Left lung (tissue), 8 donors: ENCODE measurements around the gene UCN3. TPM values are rescaled to one million over a fixed set of nuclear protein-coding genes. Genes with fewer than 3 reads are reported as not detected.

Experiments
- polyA plus RNA-seq, 6 donors: library from polyadenylated mRNA; unstranded; fragments of 120-200 nt; gene quantifications; one replicate each; pipeline ENCODE4 v1.2.1, GENCODE V29; 2013; ENCODE audit not compliant: insufficient read length in 6 of 6
- total RNA-seq, 2 donors: library from RNA; stranded (reverse); fragmentation: NEBNext Ultra II Directional; extraction: Animal tissue kit (Norgen Biotek cat#: 25700); gene quantifications; one replicate each; pipeline ENCODE4 v1.2.1, GENCODE V29; 2021
- donor health status: DM: no; HTN: yes; CAD: no.
- donor health status: DM: no; HTN: no; CAD: no.

The UCN3 gene
- total and polyA plus RNA-seq, 8 donors: 0.35 to 1.6 (median 0.76) TPM; not detected in 1

Other genes starting within 250 kb of the UCN3 start
- gene AKR1C8, start 179.8 kb upstream of the UCN3 start, total RNA-seq: under 1 TPM in 1 of 2 donors, not detected in 1; 0.26 TPM
- gene AKR1C8, start 179.8 kb upstream of the UCN3 start, polyA plus RNA-seq: not detected
- not detected for gene AKR1C4, start 168.1 kb upstream of the UCN3 start, total RNA-seq
- gene AKR1C4, start 168.1 kb upstream of the UCN3 start, polyA plus RNA-seq: not detected
- gene TUBAL3, start 39.9 kb downstream of the UCN3 start, total RNA-seq: not detected
- gene TUBAL3, start 39.9 kb downstream of the UCN3 start, polyA plus RNA-seq: under 1 TPM in 2 of 6 donors, not detected in 4; 0.10 to 0.11 TPM
- gene NET1, start 47.6 kb downstream of the UCN3 start, total RNA-seq: 10 to 100 TPM; 36.3 to 45.2 TPM
- gene NET1, start 47.6 kb downstream of the UCN3 start, polyA plus RNA-seq: 100 to 1,000 TPM; 139 to 221 (median 167) TPM
- gene CALML5, start 134.6 kb downstream of the UCN3 start, total RNA-seq: not detected
- gene CALML5, start 134.6 kb downstream of the UCN3 start, polyA plus RNA-seq: not detected
- not detected for gene CALML3, start 160.0 kb downstream of the UCN3 start, total RNA-seq
- under 1 TPM; 0.28 to 0.87 (median 0.64) TPM for gene CALML3, start 160.0 kb downstream of the UCN3 start, polyA plus RNA-seq